ENCODE results near the gene PLCL1.

- no peak for TF ChIP-seq CTCF (conservative IDR thresholded peaks at IDR 0.05)
- TF ChIP-seq EZH2 (IDR thresholded peaks at IDR 0.05; ENCODE audit: low read depth), result no peak
These were observed 155.0 kb downstream of the PLCL1 start for GRCh38 chr2:197959383-197959782.

Data from PC-9 (cell line).